ENCODE results near the gene CLEC3B.
A peak's percentile ranks its signal among the peaks of the same experiment; 100 is the strongest.

The CLEC3B gene

GRCh38 chr3:45055411-45056143 lies 29.5 kb downstream of the CLEC3B start:
- TF ChIP-seq, protein P1, sequence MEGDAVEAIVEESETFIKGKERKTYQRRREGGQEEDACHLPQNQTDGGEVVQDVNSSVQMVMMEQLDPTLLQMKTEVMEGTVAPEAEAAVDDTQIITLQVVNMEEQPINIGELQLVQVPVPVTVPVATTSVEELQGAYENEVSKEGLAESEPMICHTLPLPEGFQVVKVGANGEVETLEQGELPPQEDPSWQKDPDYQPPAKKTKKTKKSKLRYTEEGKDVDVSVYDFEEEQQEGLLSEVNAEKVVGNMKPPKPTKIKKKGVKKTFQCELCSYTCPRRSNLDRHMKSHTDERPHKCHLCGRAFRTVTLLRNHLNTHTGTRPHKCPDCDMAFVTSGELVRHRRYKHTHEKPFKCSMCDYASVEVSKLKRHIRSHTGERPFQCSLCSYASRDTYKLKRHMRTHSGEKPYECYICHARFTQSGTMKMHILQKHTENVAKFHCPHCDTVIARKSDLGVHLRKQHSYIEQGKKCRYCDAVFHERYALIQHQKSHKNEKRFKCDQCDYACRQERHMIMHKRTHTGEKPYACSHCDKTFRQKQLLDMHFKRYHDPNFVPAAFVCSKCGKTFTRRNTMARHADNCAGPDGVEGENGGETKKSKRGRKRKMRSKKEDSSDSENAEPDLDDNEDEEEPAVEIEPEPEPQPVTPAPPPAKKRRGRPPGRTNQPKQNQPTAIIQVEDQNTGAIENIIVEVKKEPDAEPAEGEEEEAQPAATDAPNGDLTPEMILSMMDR (IDR thresholded peaks at IDR 0.05; ENCODE audit: borderline replicate concordance, insufficient read depth, low read depth, low read length), result peak; percentile 49; the same call in 1 of the 2 replicates
- no peak overlapping the region for H3K4me3 ChIP-seq (ENCODE audit: low read depth, low read length)

- H3K4me3 ChIP-seq (ENCODE audit: low read depth, low read length), result no peak overlapping the region
- TF ChIP-seq, protein P1 (IDR thresholded peaks at IDR 0.05; ENCODE audit: borderline replicate concordance, insufficient read depth, low read depth, low read length), result no peak
Measured at GRCh38 chr3:45056608-45057301, 30.7 kb downstream of the CLEC3B start.

DNA sequence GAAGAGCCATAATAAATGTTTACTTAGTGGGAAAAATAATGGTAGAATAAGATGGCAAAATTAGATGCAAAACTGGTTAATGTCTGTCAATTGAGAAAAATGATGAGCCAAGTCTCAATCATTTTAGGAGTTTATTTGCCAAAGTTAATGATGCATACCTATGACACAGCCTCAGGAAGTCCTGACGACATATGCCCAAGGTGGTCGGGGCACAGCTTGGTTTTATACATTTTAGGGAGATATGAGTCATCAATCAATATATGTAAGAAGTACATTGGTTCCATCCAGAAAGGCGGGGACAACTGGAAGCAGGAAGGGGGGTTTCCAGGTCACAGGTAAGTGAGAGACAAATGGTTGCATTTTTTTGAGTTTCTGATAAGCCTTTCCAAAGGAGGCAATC lies 31.5 kb downstream of the CLEC3B start:
- H3K4me3 ChIP-seq (ENCODE audit: low read depth, low read length), result no peak overlapping the region
- TF ChIP-seq, protein P1 (IDR thresholded peaks at IDR 0.05; ENCODE audit: borderline replicate concordance, insufficient read depth, low read depth, low read length), result no peak

DNA sequence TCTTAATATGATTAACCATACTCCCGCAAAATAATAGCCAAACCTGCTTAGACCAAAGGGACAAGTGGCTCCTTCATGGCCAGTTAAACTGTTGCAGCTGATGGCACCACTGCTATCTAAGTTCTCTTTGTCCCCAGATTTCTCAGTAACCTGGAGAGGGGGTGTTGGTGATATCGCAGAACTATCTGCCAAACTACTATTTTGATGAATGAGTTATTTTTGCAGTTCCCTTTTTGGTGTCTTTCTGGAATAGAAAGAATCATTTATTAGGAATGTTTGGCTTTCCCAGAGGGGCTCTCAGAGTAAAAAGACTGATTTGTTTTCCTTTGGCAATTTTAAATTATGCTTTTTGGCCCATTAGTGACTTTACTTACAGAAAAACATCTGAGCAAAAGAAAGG lies 33.0 kb downstream of the CLEC3B start:
- H3K4me3 ChIP-seq (ENCODE audit: low read depth, low read length), result no peak overlapping the region
- TF ChIP-seq, protein P1 (IDR thresholded peaks at IDR 0.05; ENCODE audit: borderline replicate concordance, insufficient read depth, low read depth, low read length), result no peak

- TF ChIP-seq, protein P1 (IDR thresholded peaks at IDR 0.05; ENCODE audit: borderline replicate concordance, insufficient read depth, low read depth, low read length), result no peak
- no peak overlapping the region for H3K4me3 ChIP-seq (ENCODE audit: low read depth, low read length)
Measured at GRCh38 chr3:45060165-45060892, 34.2 kb downstream of the CLEC3B start.

- H3K4me3 ChIP-seq (ENCODE audit: low read depth, low read length), result no peak overlapping the region
- TF ChIP-seq, protein P1 (IDR thresholded peaks at IDR 0.05; ENCODE audit: borderline replicate concordance, insufficient read depth, low read depth, low read length), result no peak
Measured at GRCh38 chr3:45062697-45063070, 36.6 kb downstream of the CLEC3B start.
